ENCODE measurements around the gene RCAN1. TPM values are rescaled to one million over a fixed set of nuclear protein-coding genes. Genes with fewer than 3 reads are reported as not detected.

Gene RCAN1
- total RNA-seq, 1 donor from 2014 or later, result 17.7 TPM

GRCh38 chr21:34536311-34536710 is 78.6 kb downstream of the RCAN1 start:
- Mint-ChIP-seq H3K4me3 (ENCODE audit: unreplicated experiment) (no peak overlapping the region), H3K36me3 (ENCODE audit: unreplicated experiment) (peaks cover 6% of the 10 kb centered on the region), H3K4me1 (ENCODE audit: low read depth, unreplicated experiment) (no peaks in the 10 kb centered on the region), H3K9me3 (ENCODE audit: unreplicated experiment) (no peaks in the 10 kb centered on the region), H3K27ac (ENCODE audit: unreplicated experiment) (no peak overlapping the region), H3K27me3 (ENCODE audit: unreplicated experiment) (peaks cover 6% of the 10 kb centered on the region)
- DNase-seq, result no peak
- TF ChIP-seq CTCF (IDR thresholded peaks at IDR 0.05; ENCODE audit: partially characterized antibody, unreplicated experiment), result no peak

- no peak for DNase-seq
- no peaks in the 10 kb centered on the region for H3K9me3 Mint-ChIP-seq (ENCODE audit: unreplicated experiment)
- no peak overlapping the region for H3K4me3 Mint-ChIP-seq (ENCODE audit: unreplicated experiment)
- H3K27me3 Mint-ChIP-seq (ENCODE audit: unreplicated experiment), result peaks cover 6% of the 10 kb centered on the region
- no peaks in the 10 kb centered on the region for H3K4me1 Mint-ChIP-seq (ENCODE audit: low read depth, unreplicated experiment)
- H3K27ac Mint-ChIP-seq (ENCODE audit: unreplicated experiment), result no peak overlapping the region
- H3K36me3 Mint-ChIP-seq (ENCODE audit: unreplicated experiment), result peaks cover 6% of the 10 kb centered on the region
- TF ChIP-seq CTCF (IDR thresholded peaks at IDR 0.05; ENCODE audit: partially characterized antibody, unreplicated experiment), result no peak
These were observed 79.0 kb downstream of the RCAN1 start for GRCh38 chr21:34535886-34536285.

GRCh38 chr21:34534522-34534921 is 80.4 kb downstream of the RCAN1 start:
- Mint-ChIP-seq H3K27ac (ENCODE audit: unreplicated experiment) (no peak overlapping the region), H3K4me3 (ENCODE audit: unreplicated experiment) (no peak overlapping the region), H3K9me3 (ENCODE audit: unreplicated experiment) (no peaks in the 10 kb centered on the region), H3K36me3 (ENCODE audit: unreplicated experiment) (peaks cover 6% of the 10 kb centered on the region), H3K4me1 (ENCODE audit: low read depth, unreplicated experiment) (no peaks in the 10 kb centered on the region), H3K27me3 (ENCODE audit: unreplicated experiment) (peaks cover 6% of the 10 kb centered on the region)
- DNase-seq, result no peak
- no peak for TF ChIP-seq CTCF (IDR thresholded peaks at IDR 0.05; ENCODE audit: partially characterized antibody, unreplicated experiment)

GRCh38 chr21:34533938-34534337 is 81.0 kb downstream of the RCAN1 start:
- no peak overlapping the region for H3K27ac Mint-ChIP-seq (ENCODE audit: unreplicated experiment)
- H3K27me3 Mint-ChIP-seq (ENCODE audit: unreplicated experiment), result peaks cover 6% of the 10 kb centered on the region
- no peak for TF ChIP-seq CTCF (IDR thresholded peaks at IDR 0.05; ENCODE audit: partially characterized antibody, unreplicated experiment)
- DNase-seq, result no peak
- H3K4me3 Mint-ChIP-seq (ENCODE audit: unreplicated experiment), result no peak overlapping the region
- no peaks in the 10 kb centered on the region for H3K4me1 Mint-ChIP-seq (ENCODE audit: low read depth, unreplicated experiment)
- H3K9me3 Mint-ChIP-seq (ENCODE audit: unreplicated experiment), result no peaks in the 10 kb centered on the region
- peaks cover 6% of the 10 kb centered on the region for H3K36me3 Mint-ChIP-seq (ENCODE audit: unreplicated experiment)

- Mint-ChIP-seq H3K4me1 (ENCODE audit: low read depth, unreplicated experiment) (peaks cover 2% of the 10 kb centered on the region), H3K27ac (ENCODE audit: unreplicated experiment) (no peak overlapping the region), H3K9me3 (ENCODE audit: unreplicated experiment) (no peaks in the 10 kb centered on the region), H3K27me3 (ENCODE audit: unreplicated experiment) (peaks cover 6% of the 10 kb centered on the region), H3K4me3 (ENCODE audit: unreplicated experiment) (no peak overlapping the region), H3K36me3 (ENCODE audit: unreplicated experiment) (peaks cover 6% of the 10 kb centered on the region)
- DNase-seq, result no peak
- TF ChIP-seq CTCF (IDR thresholded peaks at IDR 0.05; ENCODE audit: partially characterized antibody, unreplicated experiment), result no peak
These were observed 83.5 kb downstream of the RCAN1 start for GRCh38 chr21:34531399-34531798.

Measured in glutamatergic neuron (in vitro differentiated cells).